COLO829 (cell line): ENCODE data around the gene RRAGB.
"Not testable (repeated sequence)": the region's sequence is repeated elsewhere in the genome, so short reads cannot be mapped to it uniquely, and the experiment has no call there.

ENCODE experiments used
- DNase-seq: peaks from one replicate; pipeline ENCODE4 v3.0.0; 2012; ENCODE audit warnings: low spot score

The RRAGB gene

DNA sequence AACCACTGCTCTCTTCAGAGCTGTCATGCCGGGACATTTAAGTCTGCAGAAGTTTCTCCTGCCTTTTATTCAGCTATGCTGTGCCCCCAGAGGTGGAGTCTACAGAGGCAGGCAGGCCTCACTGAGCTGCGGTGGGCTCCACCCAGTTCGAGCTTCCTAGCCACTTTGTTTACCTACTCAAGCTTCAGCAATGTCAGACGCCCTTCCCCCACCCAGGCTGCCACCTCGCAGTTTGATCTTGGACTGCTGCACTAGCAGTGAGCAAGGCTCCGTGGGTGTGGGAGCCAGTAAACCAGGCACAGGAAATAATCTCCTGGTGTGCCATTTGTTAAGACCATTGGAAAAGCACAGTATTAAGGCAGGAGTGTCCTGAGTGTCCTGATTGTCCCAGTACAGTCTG is 56.9 kb downstream of the RRAGB start:
- DNase-seq: not testable (repeated sequence)

- DNase-seq: no peak
Measured at GRCh38 chrX:55777596-55777995, 60.0 kb downstream of the RRAGB start.

DNA sequence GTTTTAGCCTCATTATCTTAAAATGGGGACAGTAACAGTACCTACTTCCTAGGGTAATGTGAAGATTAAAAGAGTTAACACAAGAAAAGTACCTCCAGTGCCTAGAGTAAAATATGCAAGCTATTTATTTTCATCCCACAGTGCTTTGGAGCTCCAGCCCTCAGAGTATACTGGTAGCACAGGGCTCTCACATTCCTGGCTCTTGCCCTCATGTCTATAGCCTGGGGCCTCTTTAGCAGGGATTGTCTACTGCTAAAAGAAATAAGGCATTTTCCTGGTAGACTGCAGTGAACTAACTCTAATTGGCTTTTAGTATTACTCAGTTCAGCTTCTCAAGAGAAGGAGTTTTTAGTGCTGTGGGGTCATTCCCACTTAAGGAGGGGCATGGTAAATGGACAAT is 60.8 kb downstream of the RRAGB start:
- no peak for DNase-seq

GRCh38 chrX:55783723-55784122 is 66.2 kb downstream of the RRAGB start:
- DNase-seq: no peak

DNA sequence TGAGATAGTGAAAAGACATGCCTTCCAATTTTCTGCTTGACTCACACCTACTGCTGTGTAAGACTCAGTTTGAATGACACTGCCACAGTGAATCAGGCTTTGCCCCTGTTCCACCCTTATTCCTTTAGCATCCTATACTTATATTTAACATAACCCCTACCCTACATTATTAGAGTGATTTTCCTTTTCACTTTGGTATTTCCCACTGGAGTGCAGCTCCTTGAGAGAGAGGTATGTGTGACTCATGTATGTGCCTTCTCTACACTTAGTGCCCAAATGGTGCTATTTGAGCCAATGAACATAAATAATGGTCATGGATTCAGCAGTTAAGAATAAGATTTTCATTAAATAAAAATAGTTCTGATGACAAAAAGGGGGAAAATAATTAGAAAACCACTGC is 69.5 kb downstream of the RRAGB start:
- DNase-seq: no peak

GRCh38 chrX:55787727-55788126 is 70.2 kb downstream of the RRAGB start:
- no peak for DNase-seq

GRCh38 chrX:55794405-55794804 is 76.9 kb downstream of the RRAGB start:
- no peak for DNase-seq

DNA sequence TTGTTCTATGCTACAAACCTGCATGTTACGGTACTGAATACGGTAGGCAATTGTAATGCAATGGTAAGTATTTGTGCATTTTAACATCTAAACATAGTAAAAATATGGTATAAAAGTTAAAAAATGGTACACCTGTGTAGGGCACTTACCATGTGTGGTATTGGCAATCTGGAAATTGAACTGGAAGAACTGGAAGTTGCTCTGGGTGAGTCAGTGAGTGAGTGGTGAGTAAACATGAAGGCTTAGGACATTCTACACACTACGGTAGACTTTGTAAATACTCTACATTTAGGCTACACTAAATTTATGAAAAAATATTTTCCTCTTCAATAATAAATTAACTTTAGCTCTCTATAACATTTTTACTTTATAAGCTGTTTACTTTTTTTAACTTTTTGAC is 78.9 kb downstream of the RRAGB start:
- DNase-seq: no peak

DNA sequence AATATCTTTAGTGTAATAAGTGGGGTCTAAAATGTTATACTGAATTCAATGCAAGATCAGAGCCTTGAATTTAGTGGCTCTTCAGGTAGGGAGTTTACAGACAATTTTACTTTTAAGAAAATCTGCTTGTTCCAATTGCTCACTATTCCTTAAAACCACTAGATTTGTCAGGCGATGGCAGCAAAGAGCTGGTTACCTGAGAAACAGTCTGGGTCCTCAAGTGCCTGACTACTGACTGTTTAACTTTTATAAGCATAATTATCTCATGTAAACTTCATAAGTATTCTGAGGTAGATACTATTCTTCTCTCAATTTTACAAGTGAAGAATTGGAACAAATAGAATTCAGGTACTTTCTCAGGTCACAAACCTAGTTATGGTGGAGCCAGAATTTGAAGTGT is 84.3 kb downstream of the RRAGB start:
- no peak for DNase-seq
